ENCODE results near the gene TSPAN1.
"Not testable (repeated sequence)": the region's sequence is repeated elsewhere in the genome, so short reads cannot be mapped to it uniquely, and the experiment has no call there.

The TSPAN1 gene

GRCh38 chr1:46215504-46215903 lies 40.6 kb downstream of the TSPAN1 start:
- no peak overlapping the region for H3K4me3 Mint-ChIP-seq
- H3K27me3 Mint-ChIP-seq, result no peaks in the 10 kb centered on the region
- H3K9me3 Mint-ChIP-seq, result no peaks in the 10 kb centered on the region
- no peaks in the 10 kb centered on the region for H3K4me1 Mint-ChIP-seq
- no peak overlapping the region for H3K27ac Mint-ChIP-seq
- no peaks in the 10 kb centered on the region for H3K36me3 Mint-ChIP-seq

DNA sequence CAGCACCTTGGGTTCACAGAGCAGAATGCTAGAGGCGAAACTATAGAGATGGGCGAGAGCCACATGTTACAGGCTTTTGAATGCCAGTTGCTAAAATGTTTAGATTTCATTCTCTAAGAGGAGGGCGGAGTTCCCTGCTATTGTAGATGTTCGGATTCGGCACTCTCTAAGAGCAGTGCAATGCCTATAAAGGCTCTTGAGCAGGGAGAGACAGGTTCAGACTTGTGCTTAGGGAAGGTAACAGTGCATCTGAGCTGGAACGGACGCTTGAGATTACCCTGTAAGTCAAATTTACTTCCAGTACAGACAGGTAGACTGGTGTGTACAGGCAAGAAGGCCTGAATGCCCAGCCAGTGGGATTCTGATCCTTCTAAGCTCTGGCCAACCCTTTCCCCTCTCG lies 43.6 kb downstream of the TSPAN1 start:
- Mint-ChIP-seq H3K27me3 (no peaks in the 10 kb centered on the region), H3K4me3 (no peak overlapping the region), H3K27ac (no peak overlapping the region), H3K9me3 (no peaks in the 10 kb centered on the region), H3K4me1 (peaks cover 2% of the 10 kb centered on the region), H3K36me3 (no peaks in the 10 kb centered on the region)

GRCh38 chr1:46219551-46220520 lies 44.9 kb downstream of the TSPAN1 start:
- H3K27me3 Mint-ChIP-seq, result no peaks in the 10 kb centered on the region
- no peaks in the 10 kb centered on the region for H3K9me3 Mint-ChIP-seq
- H3K27ac Mint-ChIP-seq, result no peak overlapping the region
- no peak overlapping the region for H3K4me3 Mint-ChIP-seq
- H3K4me1 Mint-ChIP-seq, result peaks cover 5% of the 10 kb centered on the region
- no peaks in the 10 kb centered on the region for H3K36me3 Mint-ChIP-seq

GRCh38 chr1:46220808-46221207 lies 45.9 kb downstream of the TSPAN1 start:
- no peak overlapping the region for H3K27ac Mint-ChIP-seq
- H3K9me3 Mint-ChIP-seq, result no peaks in the 10 kb centered on the region
- peaks cover 5% of the 10 kb centered on the region for H3K4me1 Mint-ChIP-seq
- no peaks in the 10 kb centered on the region for H3K36me3 Mint-ChIP-seq
- H3K27me3 Mint-ChIP-seq, result no peaks in the 10 kb centered on the region
- no peak overlapping the region for H3K4me3 Mint-ChIP-seq

- no peaks in the 10 kb centered on the region for H3K36me3 Mint-ChIP-seq
- H3K9me3 Mint-ChIP-seq, result no peaks in the 10 kb centered on the region
- no peak overlapping the region for H3K27ac Mint-ChIP-seq
- H3K27me3 Mint-ChIP-seq, result no peaks in the 10 kb centered on the region
- H3K4me3 Mint-ChIP-seq, result no peak overlapping the region
- peaks cover 5% of the 10 kb centered on the region for H3K4me1 Mint-ChIP-seq
Measured at GRCh38 chr1:46221749-46222148, 46.9 kb downstream of the TSPAN1 start.

DNA sequence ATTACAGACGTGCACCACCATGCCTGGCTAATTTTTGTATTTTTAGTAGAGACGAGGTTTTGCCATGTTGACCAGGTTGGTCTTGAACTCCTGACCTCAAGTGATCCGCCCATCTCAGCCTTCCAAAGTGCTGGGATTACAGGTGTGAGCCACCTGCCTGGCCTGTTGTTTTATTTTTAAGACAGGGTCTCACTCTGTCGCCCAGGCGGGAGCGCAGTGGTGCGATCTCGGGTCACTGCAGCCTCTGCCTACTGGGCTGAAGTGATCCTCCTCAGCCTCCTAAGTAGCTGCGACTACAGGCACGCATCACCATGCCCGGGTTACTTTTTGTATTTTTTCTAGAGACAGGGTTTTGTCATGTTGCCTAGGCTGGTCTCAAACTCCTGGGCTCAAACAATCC lies 48.2 kb downstream of the TSPAN1 start:
- H3K36me3 Mint-ChIP-seq, H3K4me1 Mint-ChIP-seq, H3K27me3 Mint-ChIP-seq, H3K9me3 Mint-ChIP-seq, H3K27ac Mint-ChIP-seq, H3K4me3 Mint-ChIP-seq: not testable (repeated sequence)

GRCh38 chr1:46223472-46223943 lies 48.6 kb downstream of the TSPAN1 start:
- H3K27ac Mint-ChIP-seq, result no peak overlapping the region
- no peak overlapping the region for H3K4me3 Mint-ChIP-seq
- H3K36me3 Mint-ChIP-seq, result no peaks in the 10 kb centered on the region
- no peaks in the 10 kb centered on the region for H3K9me3 Mint-ChIP-seq
- peaks cover 5% of the 10 kb centered on the region for H3K4me1 Mint-ChIP-seq
- no peaks in the 10 kb centered on the region for H3K27me3 Mint-ChIP-seq

GRCh38 chr1:46224966-46225365 lies 50.1 kb downstream of the TSPAN1 start:
- Mint-ChIP-seq H3K36me3 (no peaks in the 10 kb centered on the region), H3K27ac (no peak overlapping the region), H3K4me1 (peaks cover 5% of the 10 kb centered on the region), H3K27me3 (no peaks in the 10 kb centered on the region), H3K9me3 (no peaks in the 10 kb centered on the region), H3K4me3 (no peak overlapping the region)

DNA sequence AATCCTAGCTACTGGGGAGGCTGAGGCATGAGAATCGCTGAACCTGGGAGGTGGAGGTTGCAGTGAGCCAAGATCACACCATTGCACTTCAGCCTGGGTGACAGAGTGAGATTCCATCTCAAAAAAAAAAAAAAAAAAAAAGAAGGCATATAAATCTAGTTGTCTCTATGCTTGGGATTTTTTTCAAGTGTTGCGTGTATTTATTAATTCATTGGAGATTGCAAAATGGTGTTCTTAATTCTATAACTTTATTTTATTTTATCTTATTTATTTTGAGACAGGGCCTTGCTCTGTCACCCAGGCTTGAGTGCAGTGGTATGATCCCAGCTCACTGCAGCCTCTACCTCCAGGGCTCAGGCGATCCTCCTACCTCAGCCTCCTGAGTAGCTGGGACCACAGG lies 56.3 kb downstream of the TSPAN1 start:
- not testable (repeated sequence) for H3K36me3 Mint-ChIP-seq, H3K27ac Mint-ChIP-seq, H3K4me1 Mint-ChIP-seq, H3K4me3 Mint-ChIP-seq, H3K9me3 Mint-ChIP-seq, H3K27me3 Mint-ChIP-seq
